NCI-H526 (cell line): ENCODE results near the gene MAGI2.

Source experiments
- DNase-seq, 2 experiments: peaks; one replicate each; lab custom pipeline; 2025; lab: John Stamatoyannopoulos, UW

The MAGI2 gene

GRCh38 chr7:77985974-77986339 lies 1467.5 kb downstream of the MAGI2 start:
- DNase-seq, result peak in 1 of 2 experiments; percentile 28

DNA sequence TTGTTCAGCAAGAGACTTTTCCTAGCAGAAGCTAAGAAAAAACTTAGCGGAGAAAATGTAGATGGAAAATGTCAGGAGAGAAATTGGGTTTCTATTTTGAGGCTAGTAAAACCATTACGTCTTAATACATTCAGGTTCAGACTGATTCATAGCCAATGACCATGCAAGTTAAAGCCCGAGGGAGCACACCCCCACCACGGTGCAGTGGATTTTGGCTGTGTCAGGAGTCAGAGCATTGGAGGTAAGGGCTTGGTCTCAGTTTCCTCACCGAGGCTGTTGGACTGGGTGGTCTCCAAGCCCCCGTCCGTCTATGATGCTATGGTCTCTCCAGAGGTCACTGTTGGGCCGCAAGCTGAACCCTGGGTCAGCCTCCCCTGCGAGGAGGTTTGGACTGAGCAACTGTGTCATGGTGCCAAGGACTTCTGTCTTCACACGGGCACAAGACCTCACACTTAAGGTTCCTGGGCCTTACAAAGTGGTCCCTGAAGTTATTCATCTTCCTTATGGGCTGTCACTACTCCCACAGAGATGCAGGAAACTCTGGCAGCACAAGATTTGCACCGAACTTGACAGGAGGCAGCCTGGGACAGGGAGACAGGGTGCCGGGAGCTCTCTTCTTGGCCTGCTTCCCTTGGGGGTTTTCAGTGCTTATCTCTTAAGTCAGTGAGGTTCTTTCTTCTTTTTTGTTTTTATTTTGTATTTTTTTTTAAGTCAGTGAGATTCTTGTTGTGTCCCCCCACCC lies 1468.1 kb downstream of the MAGI2 start:
- no peak for DNase-seq

DNA sequence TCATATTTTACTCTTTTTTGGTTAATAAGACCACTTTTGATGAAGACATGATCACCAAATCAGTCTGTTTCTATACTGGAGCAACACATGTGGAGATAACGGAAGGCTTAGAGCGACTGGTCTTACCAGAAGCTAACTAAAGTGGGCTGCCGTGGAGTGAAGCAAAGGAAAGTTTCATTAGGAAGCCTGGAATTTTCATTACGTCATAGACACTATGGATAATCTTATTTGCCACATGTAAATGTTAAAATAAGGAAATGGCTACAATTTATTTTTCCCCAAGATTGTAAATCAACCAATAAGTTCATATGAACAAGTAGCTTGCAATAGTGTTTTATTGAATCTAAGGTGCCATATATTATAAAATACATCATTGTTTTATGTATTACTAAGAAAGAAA lies 1469.5 kb downstream of the MAGI2 start:
- DNase-seq, result no peak

- DNase-seq, result no peak
These were observed 1470.4 kb downstream of the MAGI2 start for GRCh38 chr7:77982926-77983550.

DNA sequence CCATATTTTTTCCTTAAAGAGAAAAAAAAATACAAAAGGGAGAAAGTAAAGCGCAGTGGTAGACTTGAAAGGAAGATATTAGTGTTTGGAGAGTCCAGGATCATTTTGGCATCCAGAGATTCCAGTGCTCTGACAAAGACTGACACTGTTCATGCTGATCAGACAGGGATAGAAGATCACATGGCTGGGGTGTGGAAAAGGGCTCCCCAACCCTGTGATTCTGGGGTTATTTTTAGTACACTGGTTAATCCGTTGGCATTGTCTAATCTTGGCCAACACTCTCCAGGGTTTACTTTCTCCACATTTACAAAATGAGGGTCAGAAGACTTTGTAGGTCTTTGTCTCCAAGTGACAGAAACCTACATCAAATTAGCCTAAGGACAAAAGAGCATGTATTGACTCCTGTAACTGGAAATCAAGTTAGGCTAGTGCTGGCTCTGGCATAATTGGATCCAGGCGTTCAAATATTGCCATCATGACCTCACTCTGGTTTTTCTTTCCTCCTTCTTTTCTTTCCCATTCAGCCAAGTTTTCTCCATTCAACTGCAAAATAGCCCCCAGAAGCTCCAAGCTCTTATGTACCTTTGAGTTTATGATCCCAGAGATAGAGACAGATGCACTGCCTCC lies 1473.3 kb downstream of the MAGI2 start:
- DNase-seq, result no peak

DNA sequence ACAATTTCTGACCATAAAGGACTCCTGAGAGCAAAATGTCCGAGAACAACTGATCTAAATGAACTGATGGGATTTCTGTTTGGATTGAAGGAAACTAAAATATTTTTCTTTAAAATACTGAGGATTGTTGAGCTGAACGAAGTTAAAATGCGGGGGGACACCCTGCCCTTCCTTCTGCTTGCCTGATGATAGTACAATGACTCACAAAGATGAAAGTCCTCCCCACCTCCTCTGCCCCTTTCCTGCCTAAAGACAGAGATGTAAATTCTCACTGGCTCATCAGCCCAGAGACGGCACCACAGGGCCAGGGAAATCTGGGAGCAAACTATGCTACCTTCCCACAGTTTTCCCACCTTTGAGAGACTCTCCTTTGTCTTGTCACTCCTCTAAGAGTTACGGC lies 1474.2 kb downstream of the MAGI2 start:
- no peak for DNase-seq

DNA sequence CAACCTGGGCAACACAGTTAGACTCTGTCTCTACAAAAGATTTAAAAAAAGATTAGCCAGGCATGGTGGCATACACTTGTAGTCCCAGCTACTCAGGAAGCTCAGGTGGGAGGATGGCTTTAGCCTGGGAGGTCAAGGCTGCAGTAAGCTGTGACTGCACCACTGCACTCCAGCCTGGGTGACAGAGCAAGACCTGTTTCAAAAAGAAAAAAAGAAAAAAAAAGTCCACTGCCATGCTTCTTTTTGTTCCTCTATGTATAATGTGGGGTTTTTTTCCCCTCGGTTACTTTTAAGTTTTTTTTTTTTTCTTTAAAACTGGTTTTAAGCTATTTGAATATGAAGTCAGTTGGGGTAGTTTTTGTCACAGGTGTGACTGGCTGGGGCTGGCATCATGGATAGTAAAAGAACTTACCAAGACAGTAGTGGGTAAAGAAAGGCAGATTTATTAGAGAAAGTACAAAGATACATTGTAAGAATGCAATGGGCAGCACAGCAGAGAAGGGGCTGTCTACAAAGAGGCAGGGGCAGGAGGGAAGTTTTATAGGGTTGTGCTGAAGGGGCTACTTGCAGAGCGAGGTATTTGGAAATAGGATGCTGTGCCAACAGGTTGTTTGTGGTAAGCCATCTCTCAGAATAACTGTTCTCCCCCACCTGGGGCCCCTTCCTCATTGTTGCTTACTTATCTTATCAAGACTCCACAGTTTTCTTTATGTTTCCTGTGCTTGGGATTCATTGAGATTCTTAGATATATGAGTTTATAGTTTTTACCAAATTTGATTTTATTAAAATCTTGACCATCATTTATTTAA lies 1477.6 kb downstream of the MAGI2 start:
- DNase-seq, result no peak

- no peak for DNase-seq
These were observed 1481.7 kb downstream of the MAGI2 start for GRCh38 chr7:77971726-77972125.

DNA sequence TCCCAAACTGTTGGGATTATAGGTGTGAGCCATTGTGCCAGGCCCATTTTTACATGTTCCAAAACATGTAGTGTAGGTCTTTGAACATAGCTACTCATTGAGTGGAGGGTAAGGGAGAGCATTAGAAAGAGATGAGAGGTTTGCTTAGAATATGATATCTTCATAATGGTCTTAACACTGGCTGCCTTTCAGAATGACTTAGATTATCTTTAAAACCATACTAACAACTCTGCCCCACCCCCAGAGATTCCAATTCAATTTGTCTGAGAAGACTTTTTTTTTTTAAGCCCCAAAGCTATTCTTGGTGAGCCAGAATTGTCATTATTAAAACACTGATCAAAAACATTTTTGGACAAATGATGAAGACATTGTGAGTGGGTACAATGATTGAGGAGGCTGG lies 1486.0 kb downstream of the MAGI2 start:
- no peak for DNase-seq
